ENCODE data around the gene SNAI3.

DNA sequence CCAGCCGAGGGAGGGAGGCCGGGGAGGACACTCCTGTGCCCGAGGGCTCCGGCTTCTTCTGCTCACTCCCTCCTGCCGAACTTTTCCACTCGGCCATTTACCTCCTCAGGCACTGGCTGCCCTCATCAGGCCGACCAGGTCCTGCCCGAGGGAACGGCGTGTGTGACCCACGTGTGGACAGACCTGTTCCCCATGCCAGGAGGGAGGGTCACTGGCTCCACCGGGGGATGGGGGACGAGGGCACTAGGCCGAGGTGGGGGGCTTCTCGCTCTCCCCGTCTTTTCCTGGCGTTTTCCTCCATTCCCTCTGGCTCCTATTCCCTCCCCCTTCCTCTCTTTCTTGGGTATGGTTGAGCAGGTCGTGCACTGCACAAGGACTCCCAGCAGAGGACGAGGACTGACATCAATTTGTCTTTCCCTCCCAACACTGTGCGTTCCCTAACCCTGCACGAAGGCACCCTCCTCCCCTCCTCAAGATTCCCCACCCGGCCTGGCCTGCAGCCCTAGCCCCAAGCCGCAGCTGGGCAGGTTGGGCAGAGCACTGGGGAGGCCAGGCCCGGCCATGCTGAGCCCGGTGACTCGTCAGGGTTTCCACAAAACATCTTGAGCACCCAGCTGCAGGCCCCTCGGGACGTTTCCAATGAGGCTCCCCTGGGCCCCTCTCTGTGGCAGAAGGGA lies 51.2 kb downstream of the SNAI3 start:
- TF ChIP-seq, protein P1, sequence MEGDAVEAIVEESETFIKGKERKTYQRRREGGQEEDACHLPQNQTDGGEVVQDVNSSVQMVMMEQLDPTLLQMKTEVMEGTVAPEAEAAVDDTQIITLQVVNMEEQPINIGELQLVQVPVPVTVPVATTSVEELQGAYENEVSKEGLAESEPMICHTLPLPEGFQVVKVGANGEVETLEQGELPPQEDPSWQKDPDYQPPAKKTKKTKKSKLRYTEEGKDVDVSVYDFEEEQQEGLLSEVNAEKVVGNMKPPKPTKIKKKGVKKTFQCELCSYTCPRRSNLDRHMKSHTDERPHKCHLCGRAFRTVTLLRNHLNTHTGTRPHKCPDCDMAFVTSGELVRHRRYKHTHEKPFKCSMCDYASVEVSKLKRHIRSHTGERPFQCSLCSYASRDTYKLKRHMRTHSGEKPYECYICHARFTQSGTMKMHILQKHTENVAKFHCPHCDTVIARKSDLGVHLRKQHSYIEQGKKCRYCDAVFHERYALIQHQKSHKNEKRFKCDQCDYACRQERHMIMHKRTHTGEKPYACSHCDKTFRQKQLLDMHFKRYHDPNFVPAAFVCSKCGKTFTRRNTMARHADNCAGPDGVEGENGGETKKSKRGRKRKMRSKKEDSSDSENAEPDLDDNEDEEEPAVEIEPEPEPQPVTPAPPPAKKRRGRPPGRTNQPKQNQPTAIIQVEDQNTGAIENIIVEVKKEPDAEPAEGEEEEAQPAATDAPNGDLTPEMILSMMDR (tag by site-specific recombination; IDR thresholded peaks at IDR 0.05) = no peak
- TF ChIP-seq ZFHX2 (tag by site-specific recombination; conservative IDR thresholded peaks at IDR 0.05) (no peak), ZNF596 (tag by site-specific recombination; IDR thresholded peaks at IDR 0.05) (no peak), ZFP37 (tag by site-specific recombination; IDR thresholded peaks at IDR 0.05) (no peak), ZNF549 (tag by site-specific recombination; IDR thresholded peaks at IDR 0.05) (no peak), YY1 (tag by site-specific recombination; IDR thresholded peaks at IDR 0.05) (no peak)
- TF ChIP-seq, protein P2, sequence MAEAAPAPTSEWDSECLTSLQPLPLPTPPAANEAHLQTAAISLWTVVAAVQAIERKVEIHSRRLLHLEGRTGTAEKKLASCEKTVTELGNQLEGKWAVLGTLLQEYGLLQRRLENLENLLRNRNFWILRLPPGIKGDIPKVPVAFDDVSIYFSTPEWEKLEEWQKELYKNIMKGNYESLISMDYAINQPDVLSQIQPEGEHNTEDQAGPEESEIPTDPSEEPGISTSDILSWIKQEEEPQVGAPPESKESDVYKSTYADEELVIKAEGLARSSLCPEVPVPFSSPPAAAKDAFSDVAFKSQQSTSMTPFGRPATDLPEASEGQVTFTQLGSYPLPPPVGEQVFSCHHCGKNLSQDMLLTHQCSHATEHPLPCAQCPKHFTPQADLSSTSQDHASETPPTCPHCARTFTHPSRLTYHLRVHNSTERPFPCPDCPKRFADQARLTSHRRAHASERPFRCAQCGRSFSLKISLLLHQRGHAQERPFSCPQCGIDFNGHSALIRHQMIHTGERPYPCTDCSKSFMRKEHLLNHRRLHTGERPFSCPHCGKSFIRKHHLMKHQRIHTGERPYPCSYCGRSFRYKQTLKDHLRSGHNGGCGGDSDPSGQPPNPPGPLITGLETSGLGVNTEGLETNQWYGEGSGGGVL (tag by site-specific recombination; IDR thresholded peaks at IDR 0.05) = no peak
- TF ChIP-seq, protein P3, sequence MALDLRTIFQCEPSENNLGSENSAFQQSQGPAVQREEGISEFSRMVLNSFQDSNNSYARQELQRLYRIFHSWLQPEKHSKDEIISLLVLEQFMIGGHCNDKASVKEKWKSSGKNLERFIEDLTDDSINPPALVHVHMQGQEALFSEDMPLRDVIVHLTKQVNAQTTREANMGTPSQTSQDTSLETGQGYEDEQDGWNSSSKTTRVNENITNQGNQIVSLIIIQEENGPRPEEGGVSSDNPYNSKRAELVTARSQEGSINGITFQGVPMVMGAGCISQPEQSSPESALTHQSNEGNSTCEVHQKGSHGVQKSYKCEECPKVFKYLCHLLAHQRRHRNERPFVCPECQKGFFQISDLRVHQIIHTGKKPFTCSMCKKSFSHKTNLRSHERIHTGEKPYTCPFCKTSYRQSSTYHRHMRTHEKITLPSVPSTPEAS (tag by site-specific recombination; IDR thresholded peaks at IDR 0.05) = no peak
- TF ChIP-seq, protein P4, sequence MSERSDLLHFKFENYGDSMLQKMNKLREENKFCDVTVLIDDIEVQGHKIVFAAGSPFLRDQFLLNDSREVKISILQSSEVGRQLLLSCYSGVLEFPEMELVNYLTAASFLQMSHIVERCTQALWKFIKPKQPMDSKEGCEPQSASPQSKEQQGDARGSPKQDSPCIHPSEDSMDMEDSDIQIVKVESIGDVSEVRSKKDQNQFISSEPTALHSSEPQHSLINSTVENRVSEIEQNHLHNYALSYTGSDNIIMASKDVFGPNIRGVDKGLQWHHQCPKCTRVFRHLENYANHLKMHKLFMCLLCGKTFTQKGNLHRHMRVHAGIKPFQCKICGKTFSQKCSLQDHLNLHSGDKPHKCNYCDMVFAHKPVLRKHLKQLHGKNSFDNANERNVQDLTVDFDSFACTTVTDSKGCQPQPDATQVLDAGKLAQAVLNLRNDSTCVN (tag by site-specific recombination; optimal IDR thresholded peaks at IDR 0.05) = no peak
- TF ChIP-seq, protein P5, sequence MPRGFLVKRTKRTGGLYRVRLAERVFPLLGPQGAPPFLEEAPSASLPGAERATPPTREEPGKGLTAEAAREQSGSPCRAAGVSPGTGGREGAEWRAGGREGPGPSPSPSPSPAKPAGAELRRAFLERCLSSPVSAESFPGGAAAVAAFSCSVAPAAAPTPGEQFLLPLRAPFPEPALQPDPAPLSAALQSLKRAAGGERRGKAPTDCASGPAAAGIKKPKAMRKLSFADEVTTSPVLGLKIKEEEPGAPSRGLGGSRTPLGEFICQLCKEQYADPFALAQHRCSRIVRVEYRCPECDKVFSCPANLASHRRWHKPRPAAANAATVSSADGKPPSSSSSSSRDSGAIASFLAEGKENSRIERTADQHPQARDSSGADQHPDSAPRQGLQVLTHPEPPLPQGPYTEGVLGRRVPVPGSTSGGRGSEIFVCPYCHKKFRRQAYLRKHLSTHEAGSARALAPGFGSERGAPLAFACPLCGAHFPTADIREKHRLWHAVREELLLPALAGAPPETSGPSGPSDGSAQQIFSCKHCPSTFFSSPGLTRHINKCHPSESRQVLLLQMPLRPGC (tag by site-specific recombination; IDR thresholded peaks at IDR 0.05) = no peak
